Neural cell (in vitro differentiated cells): ENCODE measurements around the gene CASTOR2.

ENCODE experiments used
- CTCF ChIP-seq: fragments of 450-650 bp; IDR thresholded peaks from 2 replicates; pipeline ENCODE4 v1.5.1; 2014; ENCODE audit warnings: antibody characterized with exemption, mild to moderate bottlenecking, moderate library complexity; ENCODE audit not compliant: poor library complexity, severe bottlenecking
- EP300 ChIP-seq: fragments of 450-650 bp; conservative IDR thresholded peaks from 2 replicates; pipeline ENCODE4 v1.6.1; 2014; ENCODE audit warnings: antibody characterized with exemption, mild to moderate bottlenecking, moderate library complexity; ENCODE audit not compliant: poor library complexity, severe bottlenecking
- REST ChIP-seq: IDR thresholded peaks from 2 replicates; pipeline ENCODE4 v1.6.1; 2012; ENCODE audit warnings: borderline replicate concordance

- TF ChIP-seq EP300 = no peak
- no peak for TF ChIP-seq CTCF
- TF ChIP-seq REST = no peak
These were observed 53.3 kb downstream of the CASTOR2 start for GRCh38 chr7:75017832-75018231.
